Suppressor macrophage treated with lipopolysaccharide for 4 hours (primary cell): ENCODE data around the gene RNLS.

Experiments used
- DNase-seq: peaks from one replicate; pipeline ENCODE4 v3.0.0-alpha.2; 2020

Gene RNLS

GRCh38 chr10:88546497-88546896, 36.6 kb downstream of the RNLS start:
- no peak for DNase-seq

- DNase-seq: peak; percentile 8
These were observed 37.8 kb downstream of the RNLS start for GRCh38 chr10:88545359-88545758.

GRCh38 chr10:88544140-88544870, 38.8 kb downstream of the RNLS start:
- DNase-seq: no peak

- DNase-seq: no peak
These were observed 40.6 kb downstream of the RNLS start for GRCh38 chr10:88542522-88542921.

- DNase-seq: no peak
These were observed 41.9 kb downstream of the RNLS start for GRCh38 chr10:88541116-88541626.

- DNase-seq: no peak
These were observed 42.8 kb downstream of the RNLS start for GRCh38 chr10:88540351-88540750.

GRCh38 chr10:88538048-88538447, 45.1 kb downstream of the RNLS start:
- DNase-seq: no peak

GRCh38 chr10:88537322-88537721, 45.8 kb downstream of the RNLS start:
- no peak for DNase-seq

GRCh38 chr10:88536437-88536836, 46.7 kb downstream of the RNLS start:
- no peak for DNase-seq

GRCh38 chr10:88534072-88534665, 48.9 kb downstream of the RNLS start:
- DNase-seq: no peak

GRCh38 chr10:88531392-88532052, 51.6 kb downstream of the RNLS start:
- DNase-seq: no peak

GRCh38 chr10:88530629-88531391, 52.3 kb downstream of the RNLS start:
- DNase-seq: no peak

GRCh38 chr10:88530093-88530492, 53.0 kb downstream of the RNLS start:
- DNase-seq: no peak

GRCh38 chr10:88528806-88529570, 54.1 kb downstream of the RNLS start:
- no peak for DNase-seq

GRCh38 chr10:88528201-88528600, 54.9 kb downstream of the RNLS start:
- no peak for DNase-seq

- DNase-seq: no peak
These were observed 55.9 kb downstream of the RNLS start for GRCh38 chr10:88527245-88527644.

GRCh38 chr10:88526501-88527105, 56.5 kb downstream of the RNLS start:
- no peak for DNase-seq

GRCh38 chr10:88525371-88526069, 57.6 kb downstream of the RNLS start:
- DNase-seq: no peak

- no peak for DNase-seq
These were observed 59.2 kb downstream of the RNLS start for GRCh38 chr10:88523739-88524400.

GRCh38 chr10:88522715-88523114, 60.4 kb downstream of the RNLS start:
- no peak for DNase-seq

GRCh38 chr10:88521791-88522190, 61.3 kb downstream of the RNLS start:
- DNase-seq: no peak
